Adrenal gland (tissue), 5 donors: ENCODE measurements around the gene TM7SF3.

Source experiments
- POLR2A ChIP-seq, 2 donors: fragments of 450-650 bp; IDR thresholded peaks; one replicate each; pipeline ENCODE4 v1.6.1; 2017; ENCODE audit warnings: antibody characterized with exemption in 2 of 2, mild to moderate bottlenecking in 2 of 2, moderate library complexity in 1 of 2
- TF ChIP-seq, protein P1 (sequence below), 6 experiments: fragments of 450-650 bp in 4 of 6; fragments of 200-600 bp in 2 of 6; sonication (generic) in 1 of 6; IDR thresholded peaks; 1 replicate in 5 of 6; 2 replicates in 1 of 6; pipeline versions ENCODE4 v1.5.1 to v1.8.0; 2016 to 2021; ENCODE audit warnings: antibody characterized with exemption in 6 of 6, mild to moderate bottlenecking in 2 of 6, moderate library complexity in 1 of 6
- donor health status: DM: no; HTN: no; CAD: no.

DNA sequence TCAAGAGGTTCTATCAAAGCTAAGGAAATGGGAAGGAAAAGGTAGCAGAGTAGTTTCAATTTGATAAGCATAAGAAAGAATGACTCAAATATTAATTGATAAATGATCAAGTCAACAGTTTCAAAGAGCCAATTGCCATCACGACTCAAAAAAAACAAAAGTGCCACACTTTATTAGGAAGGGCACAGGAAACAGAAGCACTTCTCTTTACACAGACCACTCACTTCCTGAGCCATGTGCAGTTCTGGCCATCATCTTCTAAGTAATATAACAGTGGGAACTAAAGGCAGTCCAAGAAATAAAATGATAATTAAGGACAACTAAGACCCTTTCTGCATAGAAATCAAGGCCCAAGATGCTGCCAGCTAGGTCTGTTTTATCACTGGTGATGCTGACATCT, 13.2 kb downstream of the TM7SF3 start:
- TF ChIP-seq, protein P1, sequence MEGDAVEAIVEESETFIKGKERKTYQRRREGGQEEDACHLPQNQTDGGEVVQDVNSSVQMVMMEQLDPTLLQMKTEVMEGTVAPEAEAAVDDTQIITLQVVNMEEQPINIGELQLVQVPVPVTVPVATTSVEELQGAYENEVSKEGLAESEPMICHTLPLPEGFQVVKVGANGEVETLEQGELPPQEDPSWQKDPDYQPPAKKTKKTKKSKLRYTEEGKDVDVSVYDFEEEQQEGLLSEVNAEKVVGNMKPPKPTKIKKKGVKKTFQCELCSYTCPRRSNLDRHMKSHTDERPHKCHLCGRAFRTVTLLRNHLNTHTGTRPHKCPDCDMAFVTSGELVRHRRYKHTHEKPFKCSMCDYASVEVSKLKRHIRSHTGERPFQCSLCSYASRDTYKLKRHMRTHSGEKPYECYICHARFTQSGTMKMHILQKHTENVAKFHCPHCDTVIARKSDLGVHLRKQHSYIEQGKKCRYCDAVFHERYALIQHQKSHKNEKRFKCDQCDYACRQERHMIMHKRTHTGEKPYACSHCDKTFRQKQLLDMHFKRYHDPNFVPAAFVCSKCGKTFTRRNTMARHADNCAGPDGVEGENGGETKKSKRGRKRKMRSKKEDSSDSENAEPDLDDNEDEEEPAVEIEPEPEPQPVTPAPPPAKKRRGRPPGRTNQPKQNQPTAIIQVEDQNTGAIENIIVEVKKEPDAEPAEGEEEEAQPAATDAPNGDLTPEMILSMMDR (IDR thresholded peaks at IDR 0.05): no peak
- no peak for TF ChIP-seq POLR2A (IDR thresholded peaks at IDR 0.05)
